Activated CD4-positive, alpha-beta T cell treated with anti-CD3 and anti-CD28 coated beads, Interleukin-2, amount 50 U/mL, for 48 hours (primary cell): ENCODE results near the gene GAREM1.

Experiments used
- DNase-seq, 2 experiments: peaks; one replicate each; pipeline ENCODE4 v3.0.0-alpha.2; 2020

GAREM1 gene

DNA sequence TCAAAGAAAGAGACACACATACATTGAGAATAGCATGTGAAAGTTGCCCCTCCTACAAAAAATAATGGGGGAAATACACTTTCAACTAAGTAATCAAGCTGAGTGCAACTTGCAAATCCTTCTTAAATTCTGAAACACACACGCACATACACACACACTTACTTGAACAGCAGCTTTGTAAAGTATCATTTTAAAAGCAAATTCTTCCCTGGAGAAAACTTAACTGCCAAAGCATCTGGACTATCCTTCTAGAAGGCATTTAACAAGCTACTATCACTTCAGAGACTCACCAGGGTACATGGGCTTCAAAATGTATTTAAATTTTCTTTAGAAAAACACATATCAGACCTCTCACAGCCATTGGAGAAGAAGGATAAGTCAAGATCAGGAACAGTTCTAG is 15.3 kb downstream of the GAREM1 start:
- DNase-seq = no peak

DNA sequence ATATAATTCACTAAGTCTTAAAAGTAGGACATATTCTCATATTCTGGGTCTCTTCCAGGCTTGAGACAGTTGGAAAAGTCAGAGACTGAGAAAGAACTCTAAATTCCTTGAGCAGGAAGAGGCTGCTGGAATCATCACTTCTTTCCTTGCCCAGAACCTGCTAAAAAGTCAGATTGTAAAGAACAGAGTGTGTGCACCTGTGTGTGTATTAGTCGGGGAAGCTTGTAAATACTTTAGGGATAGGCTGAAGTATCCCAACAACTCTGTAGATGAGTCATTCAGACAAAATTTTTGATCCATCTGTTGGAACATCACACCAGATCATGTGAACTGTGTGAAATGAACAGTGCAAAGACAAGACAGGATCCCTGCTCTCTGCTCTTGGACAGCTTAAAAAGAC is 16.1 kb downstream of the GAREM1 start:
- no peak for DNase-seq

DNA sequence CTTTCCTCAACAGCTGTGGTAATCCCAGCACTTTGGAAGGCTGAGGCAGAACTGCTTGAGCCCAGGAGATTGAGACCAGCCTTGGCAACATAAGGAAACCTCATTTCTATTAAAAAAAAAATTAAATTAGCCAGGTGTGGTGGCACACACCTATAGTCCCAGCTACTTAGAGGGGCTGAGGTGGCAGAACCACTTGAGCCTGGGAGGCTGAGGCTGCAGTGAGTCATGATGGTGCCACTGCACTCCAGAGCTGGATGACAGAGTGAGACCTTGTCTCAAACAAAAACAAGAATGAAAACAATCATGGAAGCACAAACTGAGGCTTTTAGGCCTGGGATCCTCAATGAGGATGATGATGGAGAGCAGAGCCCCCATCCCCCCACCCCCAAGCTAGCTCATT is 19.8 kb downstream of the GAREM1 start:
- DNase-seq = no peak

DNA sequence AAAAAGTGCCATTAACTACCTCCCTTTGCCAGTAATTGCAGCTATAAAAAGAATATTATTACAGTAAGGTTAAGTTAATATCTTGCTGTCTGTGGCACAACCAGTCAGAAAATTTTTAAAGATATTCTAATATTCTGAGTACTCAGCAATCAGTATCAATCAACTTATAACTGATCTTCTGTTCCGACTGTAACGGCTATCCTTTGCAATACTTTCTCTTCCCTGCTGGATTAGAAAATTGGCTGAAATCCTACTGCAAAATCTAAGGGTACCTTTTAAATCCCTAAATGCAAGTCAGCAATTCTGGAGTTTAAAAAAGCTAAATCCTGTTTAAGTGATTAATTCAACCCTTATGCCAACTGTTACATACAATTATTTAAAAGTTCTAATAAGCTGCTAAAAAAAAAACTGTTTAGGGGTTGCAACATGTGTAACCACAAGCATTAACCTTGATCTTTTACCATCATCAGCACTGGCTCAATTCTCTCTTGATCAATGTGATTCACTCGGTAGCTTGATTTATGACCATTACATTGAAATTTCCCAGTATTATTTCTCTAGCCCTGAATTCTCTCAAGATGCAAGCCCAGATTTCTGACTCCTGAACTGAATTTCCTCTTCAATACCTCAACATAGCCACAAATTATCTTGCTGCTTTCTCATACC is 20.5 kb downstream of the GAREM1 start:
- no peak for DNase-seq

DNA sequence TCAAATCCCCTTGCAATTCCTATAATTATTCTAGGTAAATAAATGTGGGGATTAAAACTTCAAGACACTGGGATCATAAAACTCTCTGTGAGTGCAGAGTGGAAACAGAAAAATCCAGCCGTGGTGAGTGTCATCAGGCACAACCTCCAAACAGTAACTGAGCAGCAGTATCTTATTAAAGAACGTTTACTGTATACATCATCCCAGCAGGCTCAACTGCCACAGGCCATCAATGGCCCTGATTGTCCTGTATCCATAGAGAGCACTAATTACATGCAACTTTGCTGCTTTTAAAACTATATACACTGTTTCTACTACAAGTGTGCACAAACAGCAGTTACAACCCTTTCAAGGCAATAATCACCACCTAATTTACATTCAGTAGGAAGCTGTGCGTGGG is 23.9 kb downstream of the GAREM1 start:
- no peak for DNase-seq

DNA sequence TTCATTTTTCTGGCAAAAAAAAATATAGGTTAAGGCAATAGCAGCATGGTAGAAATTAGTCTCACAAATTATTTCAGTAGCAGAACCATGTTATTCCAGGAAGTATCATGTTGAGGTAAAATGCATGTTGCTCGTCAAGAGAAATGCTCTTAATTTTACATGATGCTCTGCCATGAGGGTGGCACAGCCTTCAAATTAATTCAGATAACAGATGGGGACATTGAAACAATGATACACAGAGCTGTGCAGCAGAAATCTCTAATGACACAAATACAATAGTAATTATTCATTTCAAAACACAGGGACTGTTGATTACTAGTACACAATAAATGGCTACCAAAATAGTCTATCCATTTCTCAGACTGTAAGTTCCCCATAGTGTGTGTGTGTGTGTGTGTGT is 24.8 kb downstream of the GAREM1 start:
- no peak for DNase-seq

DNA sequence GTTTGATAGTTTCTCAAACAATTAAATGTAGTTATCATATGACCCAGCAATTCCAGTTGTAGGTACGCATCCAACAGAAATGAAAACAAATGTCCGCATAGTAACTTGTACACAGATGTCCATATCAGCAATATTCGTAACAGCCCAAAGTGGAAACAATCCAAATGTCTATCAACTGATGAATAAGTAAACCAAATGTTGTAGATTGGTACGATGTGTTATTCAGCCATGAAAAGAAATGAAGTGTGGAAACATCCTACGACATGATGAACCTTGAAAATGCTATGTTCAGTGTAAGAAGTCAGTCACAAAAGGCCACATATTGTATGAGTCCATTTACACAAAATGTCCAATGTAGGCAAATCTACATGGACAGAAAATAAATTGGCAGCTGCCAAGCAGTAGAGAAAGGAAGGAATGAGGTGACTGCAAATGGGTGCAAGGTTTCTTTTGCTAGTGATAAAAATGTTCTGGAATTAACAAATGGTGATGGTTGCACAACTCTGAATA is 26.9 kb downstream of the GAREM1 start:
- no peak for DNase-seq

DNA sequence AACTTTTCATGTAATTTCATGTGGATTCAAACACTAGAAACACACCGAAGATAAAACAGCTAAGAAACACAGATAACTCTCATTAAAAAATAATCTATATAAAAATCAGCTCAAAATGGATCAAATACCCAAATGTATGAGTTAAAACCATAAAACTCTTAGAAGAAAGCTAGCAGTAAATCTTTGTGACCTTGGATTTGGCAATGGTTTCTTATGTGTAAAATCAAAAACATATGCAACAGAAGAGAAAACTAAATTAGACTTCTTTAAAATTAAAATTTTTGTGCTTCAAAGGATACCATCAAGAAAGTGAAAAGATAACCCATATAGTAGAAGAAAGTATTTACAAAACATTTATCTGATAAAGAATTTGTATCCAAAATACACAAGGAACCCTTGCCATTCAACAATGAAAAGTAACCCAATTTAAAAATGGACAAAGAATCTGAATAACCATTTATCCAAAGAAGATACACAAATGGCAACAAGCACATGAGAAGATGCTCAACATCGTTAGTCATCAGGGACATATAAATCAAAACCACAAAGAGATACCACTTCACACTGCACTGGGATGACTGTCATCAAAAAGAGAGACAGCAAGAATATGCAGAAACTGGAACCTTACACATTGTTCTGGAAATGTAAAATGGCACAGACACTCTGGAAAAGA is 27.5 kb downstream of the GAREM1 start:
- no peak for DNase-seq

DNA sequence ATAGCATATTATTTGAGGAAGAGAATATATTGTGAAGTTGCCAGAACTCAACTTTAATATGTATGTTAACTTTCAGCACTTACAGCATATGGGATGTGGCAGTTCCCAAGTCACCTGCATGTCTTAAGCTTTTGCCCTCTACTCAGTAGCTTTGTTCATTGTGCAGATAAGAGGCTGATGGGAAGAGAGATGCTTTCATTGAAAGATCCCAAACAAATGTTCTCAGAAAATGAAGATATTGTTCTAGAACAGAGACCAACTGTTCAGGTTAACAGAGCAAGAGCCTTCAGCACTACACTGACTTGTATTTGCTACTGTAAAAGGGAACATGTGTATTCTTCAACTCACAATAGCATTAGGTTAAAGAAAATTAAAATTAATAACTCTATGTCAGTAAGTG is 28.1 kb downstream of the GAREM1 start:
- DNase-seq = no peak

DNA sequence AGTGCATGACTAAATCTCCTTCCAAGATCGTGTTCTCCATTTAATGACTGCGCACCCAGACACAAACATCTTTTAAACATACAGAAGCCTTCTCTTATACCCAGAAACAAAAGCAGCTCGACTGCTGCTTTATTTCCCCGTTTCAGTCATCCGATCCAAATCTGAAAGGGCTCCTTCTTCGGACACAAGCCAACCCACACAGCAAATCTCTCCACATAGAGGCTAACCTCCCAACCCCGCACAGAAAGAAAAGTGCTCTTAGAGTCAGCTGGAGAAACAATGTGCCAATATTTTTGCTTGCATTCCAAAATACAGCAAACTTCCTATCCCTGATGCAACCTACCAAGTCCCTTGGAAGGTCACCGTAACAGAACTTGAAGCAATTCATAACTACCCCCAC is 29.1 kb downstream of the GAREM1 start:
- no peak for DNase-seq

DNA sequence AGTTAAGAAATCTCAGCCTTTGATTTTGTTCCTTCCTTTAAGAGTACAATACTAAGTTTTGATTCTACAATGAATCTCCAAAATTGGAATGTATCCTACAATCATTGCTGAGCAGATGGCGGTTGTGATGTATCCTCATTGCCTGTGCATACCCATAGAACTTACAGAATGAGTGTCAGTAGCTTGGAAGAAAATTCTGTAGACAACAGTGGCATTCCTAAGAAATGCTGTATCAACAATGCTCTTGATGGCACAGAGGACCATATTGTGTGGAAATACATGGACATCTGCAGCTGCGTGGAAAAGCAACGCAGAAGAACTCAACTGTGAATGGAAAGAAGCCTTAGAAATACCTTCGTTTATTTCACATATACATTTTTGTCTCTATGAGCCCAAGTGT is 30.2 kb downstream of the GAREM1 start:
- DNase-seq = no peak

DNA sequence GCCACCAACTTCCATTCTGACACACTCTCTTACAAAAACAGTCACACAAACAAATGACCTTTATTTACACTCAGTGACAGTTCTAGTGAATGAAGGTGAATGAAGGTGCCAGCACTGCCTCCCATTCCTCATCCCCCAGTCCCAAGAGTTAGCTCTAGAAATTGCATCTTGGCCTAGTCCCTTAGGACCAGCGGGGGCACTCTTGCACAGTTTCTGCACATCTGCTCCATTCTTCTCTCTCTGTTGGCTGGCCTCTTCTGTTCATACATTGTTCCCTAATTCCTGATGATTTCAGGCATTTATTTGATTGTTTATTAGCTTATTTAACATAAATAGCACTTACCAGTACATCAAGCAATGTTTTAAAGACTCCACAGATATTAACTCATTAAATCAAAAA is 30.9 kb downstream of the GAREM1 start:
- DNase-seq = peak in 1 of 2 experiments; percentile 5

DNA sequence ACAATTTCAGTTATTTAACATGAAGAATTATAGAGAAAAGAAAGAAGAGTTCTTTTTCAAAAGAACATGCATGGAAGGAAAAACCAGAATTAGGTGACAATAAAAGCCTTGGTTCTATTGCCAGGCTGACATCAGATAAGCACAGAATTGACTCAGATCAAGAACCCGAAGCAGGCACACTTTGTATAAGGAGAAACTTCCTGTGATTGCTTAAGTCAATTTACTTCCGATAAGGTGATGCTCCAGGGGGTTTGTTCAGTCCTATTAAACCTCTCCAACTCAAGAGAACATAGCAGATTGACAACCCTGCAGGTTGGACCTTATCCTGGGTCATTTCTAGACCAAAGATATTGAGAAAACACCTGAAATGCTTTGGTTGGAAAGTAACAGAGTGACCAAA is 31.4 kb downstream of the GAREM1 start:
- DNase-seq = no peak

DNA sequence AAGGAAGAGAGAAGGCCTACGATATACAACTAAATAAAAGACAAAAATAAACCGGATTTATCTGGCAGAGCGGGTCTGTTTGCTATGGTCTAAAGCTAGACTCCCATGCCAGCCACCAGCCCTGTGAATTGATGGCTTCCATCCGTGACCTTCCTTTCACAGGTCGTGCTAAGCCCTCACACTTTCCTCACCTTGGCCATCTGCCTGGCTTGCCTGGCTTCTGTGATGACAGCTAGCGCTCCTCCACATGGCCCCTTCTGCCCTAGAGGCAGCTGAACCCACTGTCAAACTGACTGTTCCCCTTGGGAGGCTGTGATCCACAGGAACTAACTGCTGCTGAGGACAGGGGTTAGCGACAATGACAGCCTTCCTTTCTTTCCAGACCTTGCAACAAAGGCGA is 32.5 kb downstream of the GAREM1 start:
- DNase-seq = no peak

DNA sequence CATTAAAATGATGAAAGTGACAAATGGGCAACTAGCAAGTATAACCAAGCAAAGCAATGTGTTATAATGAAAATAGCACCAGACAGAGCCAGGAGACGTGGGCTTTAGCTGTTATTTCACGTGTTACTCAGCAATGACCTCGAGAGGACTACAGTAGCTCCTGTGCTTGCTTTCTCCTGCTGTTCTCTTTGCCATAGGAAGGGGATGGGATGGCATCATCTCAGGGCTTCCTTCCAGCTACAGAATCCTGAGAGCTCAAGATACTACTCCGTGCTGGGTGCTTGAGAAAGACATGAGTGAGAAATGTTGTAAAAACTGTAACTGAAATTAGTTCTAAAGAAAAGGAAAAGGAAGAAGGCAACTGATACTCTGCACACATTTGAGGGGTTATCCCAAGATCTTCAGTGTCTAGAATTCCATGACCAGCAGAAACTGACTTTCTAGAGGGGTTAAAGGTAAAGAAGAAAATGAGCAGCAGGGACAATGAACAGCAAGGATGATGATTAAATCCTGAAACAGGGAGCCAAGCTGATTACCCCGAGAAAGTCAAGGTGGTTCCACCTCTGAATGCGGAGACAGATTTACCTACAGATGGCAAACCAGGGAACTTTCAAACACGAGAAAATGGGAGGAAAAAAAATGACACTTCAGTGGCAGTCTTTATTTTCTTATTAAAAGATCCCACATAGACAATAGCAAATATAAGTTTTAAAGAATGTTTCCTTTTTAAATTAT is 33.4 kb downstream of the GAREM1 start:
- DNase-seq = no peak

DNA sequence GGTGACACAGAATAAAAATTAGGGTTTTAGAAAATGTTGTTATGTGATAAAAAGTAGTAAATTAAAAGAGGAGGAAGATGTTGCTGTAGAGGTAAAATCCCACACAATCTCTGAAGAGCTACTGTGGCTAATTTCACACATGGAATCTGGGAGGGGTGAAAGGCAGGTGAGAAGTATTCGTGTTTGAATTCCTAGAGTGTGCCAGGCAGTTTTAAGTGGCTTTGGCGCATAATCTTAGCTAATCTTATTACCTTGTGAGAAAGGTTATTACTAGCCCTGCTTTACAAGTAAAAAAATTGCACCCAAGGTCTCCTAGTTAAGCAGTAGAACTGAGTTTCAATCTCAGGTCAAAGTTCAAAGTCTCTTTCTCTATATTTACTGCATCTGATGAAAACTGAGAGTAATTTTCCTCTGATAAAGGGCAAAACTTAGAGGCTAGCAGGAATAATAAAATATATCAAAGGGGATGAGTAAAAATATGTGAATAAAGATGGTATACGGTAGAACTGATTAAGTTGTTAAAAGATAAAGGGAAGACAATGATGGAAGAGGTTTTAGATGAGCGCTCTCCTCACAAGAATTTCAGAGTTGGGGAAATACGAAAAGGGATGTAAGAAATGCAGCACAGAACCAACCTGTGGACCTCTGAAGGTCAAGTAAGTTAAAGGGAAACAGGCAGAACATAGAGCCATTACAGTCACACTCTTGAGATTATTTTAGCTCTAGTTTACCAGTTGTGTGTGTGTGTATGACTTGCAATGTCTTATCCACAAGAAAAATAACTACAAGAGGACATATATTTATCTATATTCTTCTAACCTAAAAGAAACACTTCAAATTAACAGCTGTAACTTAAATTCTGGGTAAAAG is 34.8 kb downstream of the GAREM1 start:
- DNase-seq = no peak

DNA sequence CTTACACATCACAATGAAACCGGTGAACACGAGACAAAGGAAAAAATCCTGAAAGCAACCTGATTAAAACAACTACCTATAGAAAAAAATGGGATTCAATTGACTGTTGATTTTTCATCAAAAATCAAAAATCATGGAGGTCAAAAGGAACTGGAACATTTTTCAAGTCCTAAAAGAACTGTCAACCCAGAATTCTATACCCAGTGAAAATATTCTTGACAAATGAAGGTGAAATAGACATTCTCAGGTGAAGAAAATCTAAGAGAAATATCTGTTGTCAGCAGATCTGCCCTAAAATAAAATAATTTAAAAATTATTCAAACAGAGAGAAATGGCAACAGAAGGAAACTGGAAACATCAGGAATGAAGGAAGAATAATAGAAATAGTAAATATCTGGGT is 38.9 kb downstream of the GAREM1 start:
- no peak for DNase-seq

DNA sequence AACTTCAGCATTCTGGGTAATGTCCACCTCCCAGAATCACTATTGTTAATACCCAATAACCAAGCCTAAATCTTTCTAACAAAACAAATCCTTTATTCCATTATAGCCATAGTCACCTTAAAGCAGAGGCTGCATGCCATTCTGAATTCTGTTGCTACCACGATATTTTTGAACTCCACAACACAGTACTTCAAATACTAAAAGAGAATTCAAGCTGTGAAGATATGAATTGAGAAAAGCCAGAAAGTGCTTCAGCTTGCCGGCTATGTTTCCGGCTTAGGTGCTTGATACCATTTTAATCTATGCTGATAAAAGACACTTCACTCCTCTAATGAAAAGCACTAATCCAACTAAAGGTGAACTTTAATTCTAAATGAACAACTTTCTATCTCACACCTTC is 41.3 kb downstream of the GAREM1 start:
- DNase-seq = no peak

DNA sequence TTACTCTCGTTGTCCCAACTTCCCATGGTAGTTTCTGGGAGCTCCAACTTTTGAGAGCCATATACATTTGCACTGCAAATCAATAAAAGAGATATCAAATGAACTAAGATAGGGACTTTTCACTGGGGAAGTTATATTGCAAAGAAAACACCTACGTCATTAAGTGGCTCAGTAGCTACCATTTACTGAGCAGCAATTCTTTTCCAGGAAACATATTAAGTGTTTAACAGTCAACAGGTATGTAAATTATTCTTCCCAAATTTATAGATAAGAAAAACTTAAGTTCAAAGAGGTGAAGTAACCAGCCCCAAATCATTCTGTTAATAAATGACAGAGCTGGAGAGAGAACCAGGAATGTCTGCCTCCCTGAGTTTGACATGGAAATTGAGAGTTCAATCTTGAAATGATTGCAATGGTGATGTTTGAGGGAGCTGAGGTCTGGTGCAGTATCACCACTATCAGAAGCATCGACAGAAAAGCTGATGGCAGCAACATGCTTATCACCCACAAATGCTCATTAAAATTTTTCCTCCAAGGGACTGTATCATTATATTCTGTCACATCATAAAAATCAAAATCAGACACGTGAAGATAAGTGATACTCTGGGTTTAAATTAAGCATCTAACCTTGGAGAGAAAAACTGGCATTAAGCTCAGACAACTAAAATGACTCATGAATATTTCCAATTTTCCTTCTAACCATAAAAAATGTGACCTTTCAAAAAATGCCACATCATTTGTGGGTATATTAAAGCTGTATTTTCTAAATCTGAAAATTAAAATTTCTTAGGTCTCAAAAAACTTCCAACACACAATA is 43.4 kb downstream of the GAREM1 start:
- no peak for DNase-seq

DNA sequence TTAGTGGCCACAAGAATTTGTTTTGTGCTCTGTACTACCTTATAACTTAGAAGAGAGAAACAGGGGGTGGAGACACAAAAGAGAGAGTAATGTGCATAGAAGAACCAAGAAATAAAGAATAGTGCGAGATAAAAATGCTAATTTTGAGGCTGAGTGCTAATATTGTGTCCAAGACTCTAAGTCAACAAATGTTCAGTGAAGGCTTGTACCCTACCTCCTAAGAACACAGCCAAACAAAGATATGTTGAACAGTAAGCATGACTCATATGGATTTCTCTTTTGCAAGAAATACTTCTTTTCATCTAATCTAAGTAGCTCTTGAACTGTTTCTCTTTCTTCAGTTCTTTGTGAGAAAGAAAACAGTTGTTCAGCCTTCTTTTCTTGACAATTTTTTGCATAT is 45.2 kb downstream of the GAREM1 start:
- no peak for DNase-seq

DNA sequence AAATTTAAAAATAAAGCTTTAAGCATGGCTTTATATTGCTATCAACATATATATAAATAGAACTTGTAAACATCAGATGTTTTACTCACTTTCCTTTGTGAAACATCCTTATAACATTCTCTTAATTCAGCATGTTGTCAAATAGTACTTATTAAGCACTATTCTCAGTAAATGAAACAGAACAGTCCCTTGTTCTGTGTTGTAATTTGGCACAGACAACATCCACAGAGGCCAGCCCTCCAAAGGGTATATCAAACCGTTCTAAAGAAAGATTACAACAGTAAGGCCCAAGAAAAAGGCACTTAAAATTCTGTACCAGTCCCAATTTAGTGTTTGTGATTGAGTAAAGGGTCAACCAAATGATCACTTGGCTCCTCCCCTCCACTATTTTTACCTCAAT is 46.0 kb downstream of the GAREM1 start:
- DNase-seq = no peak
